AG10803 (cell line): ENCODE measurements around the gene MAGI3.
"Not testable (repeated sequence)": the region's sequence is repeated elsewhere in the genome, so short reads cannot be mapped to it uniquely, and the experiment has no call there.

Experiments used
- DNase-seq: peaks from one replicate; pipeline ENCODE4 v3.0.0; 2010; ENCODE audit warnings: low read depth
- H3K4me3 ChIP-seq: 2 replicates; pipeline ENCODE4 v1.5.1; 2011; ENCODE audit warnings: mild to moderate bottlenecking, low read length, control low read depth
- CTCF ChIP-seq: conservative IDR thresholded peaks from 2 replicates; pipeline ENCODE4 v1.5.1; 2011; ENCODE audit warnings: mild to moderate bottlenecking, low read length, control low read depth, inconsistent platforms

MAGI3 gene

GRCh38 chr1:113714606-113715269 lies 324.4 kb downstream of the MAGI3 start:
- TF ChIP-seq CTCF: peak; percentile 1; the same call in 1 of the 2 replicates
- no peak overlapping the region for H3K4me3 ChIP-seq
- DNase-seq: no peak

GRCh38 chr1:113717506-113717905 lies 327.2 kb downstream of the MAGI3 start:
- not testable (repeated sequence) for DNase-seq, H3K4me3 ChIP-seq

- not testable (repeated sequence) for H3K4me3 ChIP-seq, DNase-seq
These were observed 328.3 kb downstream of the MAGI3 start for GRCh38 chr1:113718621-113719020.

GRCh38 chr1:113721010-113721409 lies 330.7 kb downstream of the MAGI3 start:
- TF ChIP-seq CTCF: no peak
- H3K4me3 ChIP-seq: no peak overlapping the region
- DNase-seq: no peak

- TF ChIP-seq CTCF: no peak
- no peak overlapping the region for H3K4me3 ChIP-seq
- DNase-seq: no peak
These were observed 342.5 kb downstream of the MAGI3 start for GRCh38 chr1:113732802-113733201.

GRCh38 chr1:113734357-113735055 lies 344.2 kb downstream of the MAGI3 start:
- no peak for DNase-seq
- TF ChIP-seq CTCF: no peak
- H3K4me3 ChIP-seq: no peak overlapping the region
